Measurements from ENCODE around the gene RUFY1. TPM values are rescaled to one million over a fixed set of nuclear protein-coding genes. Genes with fewer than 3 reads are reported as not detected.
"Not testable (repeated sequence)": the region's sequence is repeated elsewhere in the genome, so short reads cannot be mapped to it uniquely, and the experiment has no call there.

Gene RUFY1
- total RNA-seq (ENCODE audit: insufficient read depth, low replicate concordance) = 41.9 TPM

- DNase-seq (ENCODE audit: low spot score) = peak; percentile 86
Observed at GRCh38 chr5:179550511-179551342, at the start of gene RUFY1. Gene RUFY1 (plus strand): TSS chr5:179550554. CDS start chr5:179550570, 16 bp downstream.

- not testable (repeated sequence) for DNase-seq (ENCODE audit: low spot score)
Observed at GRCh38 chr5:179501997-179502396, 48.4 kb upstream of the RUFY1 start.

- not testable (repeated sequence) for DNase-seq (ENCODE audit: low spot score)
Observed at GRCh38 chr5:179502420-179502819, 47.9 kb upstream of the RUFY1 start.

- DNase-seq (ENCODE audit: low spot score) = peak; percentile 56
Observed at GRCh38 chr5:179504191-179504590, 46.2 kb upstream of the RUFY1 start.

GRCh38 chr5:179504600-179505396 lies 45.6 kb upstream of the RUFY1 start:
- peak; percentile 48 for DNase-seq (ENCODE audit: low spot score)

- no peak for DNase-seq (ENCODE audit: low spot score)
Observed at GRCh38 chr5:179505636-179506261, 44.6 kb upstream of the RUFY1 start.

- DNase-seq (ENCODE audit: low spot score) = no peak
Observed at GRCh38 chr5:179509239-179509638, 41.1 kb upstream of the RUFY1 start.

GRCh38 chr5:179509845-179510244 lies 40.5 kb upstream of the RUFY1 start:
- no peak for DNase-seq (ENCODE audit: low spot score)

GRCh38 chr5:179512452-179513000 lies 37.8 kb upstream of the RUFY1 start:
- no peak for DNase-seq (ENCODE audit: low spot score)

GRCh38 chr5:179515501-179515900 lies 34.9 kb upstream of the RUFY1 start:
- not testable (repeated sequence) for DNase-seq (ENCODE audit: low spot score)

GRCh38 chr5:179516221-179516620 lies 34.1 kb upstream of the RUFY1 start:
- no peak for DNase-seq (ENCODE audit: low spot score)

- not testable (repeated sequence) for DNase-seq (ENCODE audit: low spot score)
Observed at GRCh38 chr5:179517746-179518145, 32.6 kb upstream of the RUFY1 start.

- not testable (repeated sequence) for DNase-seq (ENCODE audit: low spot score)
Observed at GRCh38 chr5:179518369-179518768, 32.0 kb upstream of the RUFY1 start.

GRCh38 chr5:179519416-179520070 lies 30.8 kb upstream of the RUFY1 start:
- not testable (repeated sequence) for DNase-seq (ENCODE audit: low spot score)

GRCh38 chr5:179522107-179522506 lies 28.2 kb upstream of the RUFY1 start:
- DNase-seq (ENCODE audit: low spot score) = not testable (repeated sequence)

GRCh38 chr5:179526978-179527377 lies 23.4 kb upstream of the RUFY1 start:
- DNase-seq (ENCODE audit: low spot score) = no peak

- peak; percentile 74 for DNase-seq (ENCODE audit: low spot score)
Observed at GRCh38 chr5:179530069-179530998, 20.0 kb upstream of the RUFY1 start.

- no peak for DNase-seq (ENCODE audit: low spot score)
Observed at GRCh38 chr5:179533024-179533423, 17.3 kb upstream of the RUFY1 start.

- no peak for DNase-seq (ENCODE audit: low spot score)
Observed at GRCh38 chr5:179533907-179534306, 16.4 kb upstream of the RUFY1 start.

GRCh38 chr5:179534431-179534830 lies 15.9 kb upstream of the RUFY1 start:
- no peak for DNase-seq (ENCODE audit: low spot score)
